Trophoblast cell (in vitro differentiated cells and primary cell): ENCODE data around the gene OR51B2.

Source experiments
- DNase-seq, 2 donors: peaks; one replicate each; pipeline ENCODE4 v3.0.0-alpha.2; 2016
- H2AFZ ChIP-seq: 2 replicates; pipeline ENCODE4 v1.6.1; 2013; ENCODE audit warnings: low read length, moderate library complexity, mild to moderate bottlenecking; ENCODE audit not compliant: insufficient read depth, poor library complexity
- H2AK5ac ChIP-seq: 2 replicates; pipeline ENCODE4 v1.6.1; 2013; ENCODE audit warnings: mild to moderate bottlenecking, low read length
- H2BK120ac ChIP-seq: 2 replicates; pipeline ENCODE4 v1.6.1; 2013; ENCODE audit warnings: low read length, mild to moderate bottlenecking, moderate library complexity; ENCODE audit not compliant: insufficient read depth, poor library complexity
- H2BK12ac ChIP-seq: 2 replicates; pipeline ENCODE4 v1.6.1; 2013; ENCODE audit warnings: mild to moderate bottlenecking, low read length, moderate library complexity
- H2BK5ac ChIP-seq: 2 replicates; pipeline ENCODE4 v1.6.1; 2013; ENCODE audit warnings: low read length, low read depth, moderate library complexity, mild to moderate bottlenecking; ENCODE audit not compliant: poor library complexity
- H3K14ac ChIP-seq: 2 replicates; pipeline ENCODE4 v1.6.1; 2013; ENCODE audit warnings: mild to moderate bottlenecking, low read length
- H3K18ac ChIP-seq: 2 replicates; pipeline ENCODE4 v1.6.1; 2013; ENCODE audit warnings: mild to moderate bottlenecking, low read length
- H3K23ac ChIP-seq: 2 replicates; pipeline ENCODE4 v1.6.1; 2013; ENCODE audit warnings: low read length
- H3K27ac ChIP-seq: 2 replicates; pipeline ENCODE4 v1.5.1; 2013; ENCODE audit warnings: low read depth, mild to moderate bottlenecking, inconsistent platforms, low read length, moderate library complexity
- H3K27me3 ChIP-seq: 2 replicates; pipeline ENCODE4 v1.6.1; 2013; ENCODE audit warnings: inconsistent platforms, mild to moderate bottlenecking, low read length, moderate library complexity; ENCODE audit not compliant: insufficient read depth
- H3K36me3 ChIP-seq, 2 experiments: 1 replicate in 1 of 2; 2 replicates in 1 of 2; pipeline ENCODE4 v1.6.1; 2013; ENCODE audit warnings: low read length in 2 of 2, mild to moderate bottlenecking in 2 of 2, moderate library complexity in 1 of 2; ENCODE audit not compliant: insufficient read depth in 2 of 2, control insufficient read depth in 1 of 2
- H3K4ac ChIP-seq: 2 replicates; pipeline ENCODE4 v1.6.1; 2013; ENCODE audit warnings: low read depth, mild to moderate bottlenecking, low read length, moderate library complexity
- H3K4me1 ChIP-seq, 2 experiments: 1 replicate in 1 of 2; 2 replicates in 1 of 2; pipeline ENCODE4 v1.6.1; 2013; ENCODE audit warnings: low read length in 2 of 2, mild to moderate bottlenecking in 2 of 2, moderate library complexity in 1 of 2; ENCODE audit not compliant: insufficient read depth in 2 of 2, control insufficient read depth in 1 of 2
- H3K4me2 ChIP-seq: 2 replicates; pipeline ENCODE4 v1.6.1; 2013; ENCODE audit warnings: inconsistent platforms, mild to moderate bottlenecking, low read length, moderate library complexity
- H3K4me3 ChIP-seq: 2 replicates; pipeline ENCODE4 v1.5.1; 2013; ENCODE audit warnings: mild to moderate bottlenecking, low read depth, low read length, inconsistent platforms
- H3K79me1 ChIP-seq: one replicate; pipeline ENCODE4 v1.6.1; 2013; ENCODE audit warnings: low read length
- H3K79me2 ChIP-seq: 2 replicates; pipeline ENCODE4 v1.6.1; 2013; ENCODE audit warnings: low read length, mild to moderate bottlenecking; ENCODE audit not compliant: control insufficient read depth, insufficient read depth, poor library complexity
- H3K9ac ChIP-seq: 2 replicates; pipeline ENCODE4 v1.6.1; 2013; ENCODE audit warnings: mild to moderate bottlenecking, low read length
- H3K9me3 ChIP-seq: 2 replicates; pipeline ENCODE4 v1.6.1; 2013; ENCODE audit warnings: low read depth, mild to moderate bottlenecking, control low read depth, inconsistent platforms, low read length; ENCODE audit not compliant: insufficient read depth
- H4K12ac ChIP-seq: 2 replicates; pipeline ENCODE4 v1.6.1; 2013; ENCODE audit warnings: low read depth, mild to moderate bottlenecking, low read length, moderate library complexity
- H4K8ac ChIP-seq: 2 replicates; pipeline ENCODE4 v1.6.1; 2013; ENCODE audit warnings: low read depth, mild to moderate bottlenecking, low read length, moderate library complexity
- H4K91ac ChIP-seq: one replicate; pipeline ENCODE4 v1.6.1; 2013; ENCODE audit warnings: low read depth, mild to moderate bottlenecking, low read length, moderate library complexity
- WGBS: extraction: QIAGEN DNeasy Blood & Tissue Kit; methylation state at CpG from one replicate; pipeline ENCODE4 v1.1.7; 2013; ENCODE audit warnings: missing lambda C conversion rate; ENCODE audit not compliant: insufficient read length, insufficient coverage; ENCODE audit errors: extremely low coverage; 5-methylcytosine and 5-hydroxymethylcytosine counted together

Gene OR51B2

DNA sequence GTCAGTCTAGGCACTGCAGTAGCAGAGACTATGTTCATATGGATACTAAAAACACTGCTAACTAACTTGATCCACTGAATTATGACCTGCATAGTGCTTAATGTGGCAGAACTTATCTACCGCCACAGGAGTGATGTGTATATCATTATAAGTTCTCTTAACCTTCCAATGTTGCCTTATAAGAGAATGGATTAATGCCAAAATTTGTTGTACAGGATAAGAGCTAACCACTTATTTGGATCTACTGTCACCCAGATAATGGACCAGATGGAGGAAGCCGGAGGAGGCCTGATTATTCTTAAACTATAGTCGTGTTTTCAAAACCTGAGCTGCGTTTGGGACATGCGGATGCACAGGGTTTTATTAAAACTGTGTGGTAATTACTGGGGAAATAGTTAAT is 20.5 kb downstream of the OR51B2 start:
- Histone ChIP-seq H3K4me1 (no peaks in the 10 kb centered on the region), H3K79me1 (no peaks in the 10 kb centered on the region), H3K36me3 (no peaks in the 10 kb centered on the region), H4K12ac (no peak overlapping the region), H3K14ac (no peak overlapping the region), H2AFZ (no peak overlapping the region), H3K4me3 (no peak overlapping the region), H3K23ac (no peak overlapping the region), H3K27ac (no peak overlapping the region), H4K91ac (no peak overlapping the region), H3K9me3 (peaks cover 2% of the 10 kb centered on the region), H3K9ac (no peak overlapping the region), H3K4me2 (no peak overlapping the region), H2BK120ac (no peak overlapping the region), H4K8ac (no peak overlapping the region), H2BK5ac (no peak overlapping the region), H3K79me2 (no peaks in the 10 kb centered on the region), H3K27me3 (no peaks in the 10 kb centered on the region), H2BK12ac (no peak overlapping the region), H3K4ac (no peak overlapping the region), H2AK5ac (no peak overlapping the region), H3K18ac (no peak overlapping the region)
- no peak for DNase-seq
- no CpG with 5 or more reads among the region's 5 CpGs for WGBS

GRCh38 chr11:5301846-5302245 is 22.3 kb downstream of the OR51B2 start, which contains the start of gene OR51B4:
TSS of gene OR51B4 (minus strand) at chr11:5301946. CDS start at chr11:5301946, 0 bp downstream.
- no CpG with 5 or more reads among the region's 2 CpGs for WGBS
- Histone ChIP-seq H3K79me2 (no peaks in the 10 kb centered on the region), H3K4ac (no peak within 1 kb of the TSS)

DNA sequence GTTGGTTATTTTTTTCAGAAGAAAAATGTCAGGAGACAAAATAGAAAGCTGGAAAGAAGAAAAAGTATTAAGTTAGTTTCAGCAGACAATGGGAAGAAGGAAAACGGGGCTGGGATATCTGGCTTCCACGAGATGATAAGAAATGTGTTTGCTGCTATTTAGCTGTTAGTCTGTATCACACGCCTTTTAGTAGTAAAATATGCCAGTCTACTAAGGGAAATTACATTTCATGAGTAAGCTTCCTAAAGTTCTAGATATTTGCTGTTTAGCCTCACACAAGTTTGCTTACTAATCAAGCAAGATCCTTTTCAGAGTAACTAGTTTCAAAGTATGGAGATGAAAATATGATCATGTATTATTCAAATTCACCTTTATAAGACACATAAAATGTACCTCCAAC is 23.8 kb downstream of the OR51B2 start:
- no peak overlapping the region for H3K9ac ChIP-seq
- no CpG with 5 or more reads among the region's 3 CpGs for WGBS

More at GRCh38 chr11:5301846-5302245, 22.3 kb downstream of the OR51B2 start, which contains the start of gene OR51B4:
- Histone ChIP-seq H4K91ac (no peak within 1 kb of the TSS), H4K8ac (no peak within 1 kb of the TSS), H4K12ac (no peak within 1 kb of the TSS), H2AFZ (no peak within 1 kb of the TSS), H3K27ac (no peak within 1 kb of the TSS), H3K79me1 (no peaks in the 10 kb centered on the region), H3K14ac (no peak within 1 kb of the TSS), H3K18ac (no peak within 1 kb of the TSS), H3K9me3 (peaks cover 2% of the 10 kb centered on the region), H3K23ac (peak within 1 kb of the TSS; percentile 86), H2BK120ac (no peak within 1 kb of the TSS), H3K4me3 (no peak within 1 kb of the TSS), H3K36me3 (no peaks in the 10 kb centered on the region), H2BK12ac (no peak within 1 kb of the TSS), H3K27me3 (no peaks in the 10 kb centered on the region), H2BK5ac (no peak within 1 kb of the TSS), H3K4me2 (no peak within 1 kb of the TSS), H2AK5ac (no peak within 1 kb of the TSS), H3K9ac (peak within 1 kb of the TSS; percentile 33), H3K4me1 (no peaks in the 10 kb centered on the region)
- no peak for DNase-seq

DNA sequence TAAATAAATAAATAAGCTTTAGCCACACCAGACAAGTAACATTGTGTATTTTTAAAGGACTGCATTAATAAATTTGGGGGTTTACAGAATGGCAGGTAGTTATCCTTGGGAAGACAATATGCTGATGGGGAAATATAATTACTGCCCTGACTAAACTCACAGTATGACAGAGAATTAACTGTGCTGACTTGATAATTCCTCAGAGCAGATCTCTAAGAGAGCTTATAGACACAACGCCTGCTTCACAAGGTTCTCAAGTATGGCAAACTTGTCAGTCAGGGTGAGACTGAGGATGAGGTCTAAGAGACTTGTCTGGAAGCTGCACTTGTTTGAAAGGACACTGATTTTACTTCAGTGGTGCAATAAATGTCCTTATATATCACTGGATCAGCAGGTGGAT is 25.6 kb downstream of the OR51B2 start:
- H2BK120ac ChIP-seq: no peak overlapping the region
- H2BK12ac ChIP-seq: no peak overlapping the region
- no peak overlapping the region for H3K9ac ChIP-seq
- no peak overlapping the region for H3K4ac ChIP-seq
- no peak overlapping the region for H3K4me3 ChIP-seq
- H3K18ac ChIP-seq: no peak overlapping the region
- H2AK5ac ChIP-seq: no peak overlapping the region
- no peak overlapping the region for H4K12ac ChIP-seq
- H2AFZ ChIP-seq: no peak overlapping the region
- peaks cover 2% of the 10 kb centered on the region for H3K9me3 ChIP-seq
- no peak for DNase-seq
- H3K14ac ChIP-seq: no peak overlapping the region
- no peaks in the 10 kb centered on the region for H3K27me3 ChIP-seq
- no peaks in the 10 kb centered on the region for H3K36me3 ChIP-seq
- no peak overlapping the region for H3K23ac ChIP-seq
- no peaks in the 10 kb centered on the region for H3K79me2 ChIP-seq
- no peaks in the 10 kb centered on the region for H3K79me1 ChIP-seq
- H3K4me1 ChIP-seq: no peaks in the 10 kb centered on the region
- no CpG with 5 or more reads among the region's 1 CpG for WGBS
- H3K27ac ChIP-seq: no peak overlapping the region
- no peak overlapping the region for H2BK5ac ChIP-seq
- H4K8ac ChIP-seq: no peak overlapping the region
- H4K91ac ChIP-seq: no peak overlapping the region
- no peak overlapping the region for H3K4me2 ChIP-seq

More for the DNA sequence above, 23.8 kb downstream of the OR51B2 start:
- H2BK12ac ChIP-seq: no peak overlapping the region
- H3K4me3 ChIP-seq: no peak overlapping the region
- no peak overlapping the region for H2AFZ ChIP-seq
- no peak overlapping the region for H4K12ac ChIP-seq
- no peak overlapping the region for H4K8ac ChIP-seq
- peaks cover 2% of the 10 kb centered on the region for H3K9me3 ChIP-seq
- no peaks in the 10 kb centered on the region for H3K4me1 ChIP-seq
- no peak overlapping the region for H4K91ac ChIP-seq
- no peaks in the 10 kb centered on the region for H3K79me1 ChIP-seq
- H3K4ac ChIP-seq: no peak overlapping the region
- no peak overlapping the region for H3K23ac ChIP-seq
- no peak overlapping the region for H3K4me2 ChIP-seq
- no peaks in the 10 kb centered on the region for H3K79me2 ChIP-seq
- H3K27me3 ChIP-seq: no peaks in the 10 kb centered on the region
- H2AK5ac ChIP-seq: no peak overlapping the region
- no peak overlapping the region for H2BK120ac ChIP-seq
- no peak for DNase-seq
- no peak overlapping the region for H3K14ac ChIP-seq
- H3K18ac ChIP-seq: no peak overlapping the region
- H2BK5ac ChIP-seq: no peak overlapping the region
- H3K36me3 ChIP-seq: no peaks in the 10 kb centered on the region
- H3K27ac ChIP-seq: no peak overlapping the region
